GM23338 (cell line): ENCODE measurements around the gene SUMO4.

Experiments used
- CREB1 ChIP-seq: fragments of 250-450 bp; sonication (Bioruptor Pico); IDR thresholded peaks from 2 replicates; pipeline ENCODE4 v1.5.0; 2020; ENCODE audit warnings: low read depth, mild to moderate bottlenecking, moderate library complexity
- EZH2 ChIP-seq: fragments of 200-600 bp; sonication (generic); IDR thresholded peaks from one replicate; pipeline ENCODE4 v1.8.0; 2017; ENCODE audit warnings: antibody characterized with exemption, mild to moderate bottlenecking, low read depth; ENCODE audit not compliant: unreplicated experiment
- TF ChIP-seq, protein P1 (sequence below), 2 experiments: fragments of 200-600 bp in 1 of 2; sonication (generic) in 1 of 2; conservative IDR thresholded peaks; 2 replicates each; pipeline versions ENCODE4 v1.5.1 to v1.6.1; 2016 to 2017; ENCODE audit warnings: antibody characterized with exemption in 2 of 2, low read depth in 2 of 2, mild to moderate bottlenecking in 2 of 2, moderate library complexity in 1 of 2
- TF ChIP-seq, protein P2 (sequence below): IDR thresholded peaks from one replicate; pipeline ENCODE4 v1.6.1; 2018; ENCODE audit warnings: antibody characterized with exemption; ENCODE audit not compliant: unreplicated experiment

DNA sequence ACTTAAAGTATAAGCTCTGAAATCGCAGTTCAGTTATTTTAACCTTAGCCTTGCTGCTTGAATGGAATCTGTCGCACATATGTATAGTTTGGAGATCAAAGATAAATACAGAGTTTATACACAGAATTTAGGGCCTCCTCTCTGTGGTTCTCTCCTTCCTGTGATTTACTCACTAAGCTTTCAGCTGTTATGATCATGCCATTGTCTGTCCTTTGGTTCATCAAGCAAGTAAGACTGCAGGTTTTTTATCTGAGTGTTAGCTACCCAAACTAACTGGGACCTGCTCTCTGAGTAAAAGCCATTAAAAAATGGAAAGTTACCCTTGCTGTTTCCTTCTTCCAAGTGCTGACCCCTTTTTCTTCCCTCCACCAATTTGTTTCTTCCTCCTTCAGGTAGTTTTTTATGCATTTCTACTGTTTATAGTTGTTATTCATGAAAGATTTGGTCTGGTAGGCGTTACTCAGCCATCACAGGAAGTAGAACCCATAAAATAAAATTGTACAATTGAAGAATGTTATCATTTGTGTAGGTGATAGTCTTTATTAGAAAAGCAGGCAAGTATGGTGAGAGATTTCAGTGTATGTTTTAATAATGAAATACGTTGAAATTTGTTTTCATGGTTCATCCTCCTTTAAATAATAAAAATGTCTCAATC is 33.7 kb upstream of the SUMO4 start:
- TF ChIP-seq, protein P1, sequence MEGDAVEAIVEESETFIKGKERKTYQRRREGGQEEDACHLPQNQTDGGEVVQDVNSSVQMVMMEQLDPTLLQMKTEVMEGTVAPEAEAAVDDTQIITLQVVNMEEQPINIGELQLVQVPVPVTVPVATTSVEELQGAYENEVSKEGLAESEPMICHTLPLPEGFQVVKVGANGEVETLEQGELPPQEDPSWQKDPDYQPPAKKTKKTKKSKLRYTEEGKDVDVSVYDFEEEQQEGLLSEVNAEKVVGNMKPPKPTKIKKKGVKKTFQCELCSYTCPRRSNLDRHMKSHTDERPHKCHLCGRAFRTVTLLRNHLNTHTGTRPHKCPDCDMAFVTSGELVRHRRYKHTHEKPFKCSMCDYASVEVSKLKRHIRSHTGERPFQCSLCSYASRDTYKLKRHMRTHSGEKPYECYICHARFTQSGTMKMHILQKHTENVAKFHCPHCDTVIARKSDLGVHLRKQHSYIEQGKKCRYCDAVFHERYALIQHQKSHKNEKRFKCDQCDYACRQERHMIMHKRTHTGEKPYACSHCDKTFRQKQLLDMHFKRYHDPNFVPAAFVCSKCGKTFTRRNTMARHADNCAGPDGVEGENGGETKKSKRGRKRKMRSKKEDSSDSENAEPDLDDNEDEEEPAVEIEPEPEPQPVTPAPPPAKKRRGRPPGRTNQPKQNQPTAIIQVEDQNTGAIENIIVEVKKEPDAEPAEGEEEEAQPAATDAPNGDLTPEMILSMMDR (conservative IDR thresholded peaks at IDR 0.05; ENCODE audit: low read depth in 2 of 2), result no peak
- TF ChIP-seq EZH2, result no peak
- TF ChIP-seq, protein P2, sequence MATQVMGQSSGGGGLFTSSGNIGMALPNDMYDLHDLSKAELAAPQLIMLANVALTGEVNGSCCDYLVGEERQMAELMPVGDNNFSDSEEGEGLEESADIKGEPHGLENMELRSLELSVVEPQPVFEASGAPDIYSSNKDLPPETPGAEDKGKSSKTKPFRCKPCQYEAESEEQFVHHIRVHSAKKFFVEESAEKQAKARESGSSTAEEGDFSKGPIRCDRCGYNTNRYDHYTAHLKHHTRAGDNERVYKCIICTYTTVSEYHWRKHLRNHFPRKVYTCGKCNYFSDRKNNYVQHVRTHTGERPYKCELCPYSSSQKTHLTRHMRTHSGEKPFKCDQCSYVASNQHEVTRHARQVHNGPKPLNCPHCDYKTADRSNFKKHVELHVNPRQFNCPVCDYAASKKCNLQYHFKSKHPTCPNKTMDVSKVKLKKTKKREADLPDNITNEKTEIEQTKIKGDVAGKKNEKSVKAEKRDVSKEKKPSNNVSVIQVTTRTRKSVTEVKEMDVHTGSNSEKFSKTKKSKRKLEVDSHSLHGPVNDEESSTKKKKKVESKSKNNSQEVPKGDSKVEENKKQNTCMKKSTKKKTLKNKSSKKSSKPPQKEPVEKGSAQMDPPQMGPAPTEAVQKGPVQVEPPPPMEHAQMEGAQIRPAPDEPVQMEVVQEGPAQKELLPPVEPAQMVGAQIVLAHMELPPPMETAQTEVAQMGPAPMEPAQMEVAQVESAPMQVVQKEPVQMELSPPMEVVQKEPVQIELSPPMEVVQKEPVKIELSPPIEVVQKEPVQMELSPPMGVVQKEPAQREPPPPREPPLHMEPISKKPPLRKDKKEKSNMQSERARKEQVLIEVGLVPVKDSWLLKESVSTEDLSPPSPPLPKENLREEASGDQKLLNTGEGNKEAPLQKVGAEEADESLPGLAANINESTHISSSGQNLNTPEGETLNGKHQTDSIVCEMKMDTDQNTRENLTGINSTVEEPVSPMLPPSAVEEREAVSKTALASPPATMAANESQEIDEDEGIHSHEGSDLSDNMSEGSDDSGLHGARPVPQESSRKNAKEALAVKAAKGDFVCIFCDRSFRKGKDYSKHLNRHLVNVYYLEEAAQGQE, result no peak
- no peak for TF ChIP-seq CREB1 (CRISPR knock-in tag)
